Measurements from ENCODE around the gene SUGCT.

- TF ChIP-seq CTCF (conservative IDR thresholded peaks at IDR 0.05): no peak
- no peak for TF ChIP-seq ZFX (IDR thresholded peaks at IDR 0.05)
These were observed 488.2 kb downstream of the SUGCT start for GRCh38 chr7:40622941-40623501.

Data from C4-2B (cell line).